Measurements from ENCODE around the gene STK24.
"Not testable (repeated sequence)": the region's sequence is repeated elsewhere in the genome, so short reads cannot be mapped to it uniquely, and the experiment has no call there.

- TF ChIP-seq CTCF, POLR2A, EP300 (IDR thresholded peaks at IDR 0.05): not testable (repeated sequence)
Observed at GRCh38 chr13:98590471-98590870, 13.6 kb upstream of the STK24 start.

Data from tibial nerve (tissue), 4 donors.